Measurements from ENCODE around the gene SFMBT2.

DNA sequence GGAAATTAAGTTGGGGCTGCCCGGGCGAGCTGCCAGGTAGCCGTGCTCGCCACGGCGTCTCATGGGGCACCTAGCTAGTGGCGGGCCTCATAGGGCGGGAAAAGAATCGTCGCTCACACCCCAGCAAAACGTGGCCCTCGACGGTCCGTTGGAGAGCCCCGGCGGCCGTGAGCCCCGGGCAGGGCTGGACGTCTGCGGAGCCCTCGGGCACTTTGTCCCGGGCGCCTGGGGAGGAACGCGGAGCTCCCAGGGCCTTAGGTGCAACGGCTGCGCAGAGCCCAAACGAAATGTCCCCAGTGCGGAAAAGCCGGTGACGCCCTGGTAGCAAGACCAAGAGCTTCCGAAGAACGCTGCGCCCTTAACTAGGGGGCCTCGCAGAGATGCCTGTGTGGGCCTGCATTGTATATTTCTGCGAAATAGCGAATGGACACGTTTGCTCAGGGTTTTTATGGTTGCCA, 866 bp upstream of the SFMBT2 start:
- no peak for TF ChIP-seq CTCF (IDR thresholded peaks at IDR 0.05)
- no peak for TF ChIP-seq POLR2A (IDR thresholded peaks at IDR 0.05)
